ENCODE results near the gene RTN3.
"Not testable (repeated sequence)": the region's sequence is repeated elsewhere in the genome, so short reads cannot be mapped to it uniquely, and the experiment has no call there.

RTN3 gene

DNA sequence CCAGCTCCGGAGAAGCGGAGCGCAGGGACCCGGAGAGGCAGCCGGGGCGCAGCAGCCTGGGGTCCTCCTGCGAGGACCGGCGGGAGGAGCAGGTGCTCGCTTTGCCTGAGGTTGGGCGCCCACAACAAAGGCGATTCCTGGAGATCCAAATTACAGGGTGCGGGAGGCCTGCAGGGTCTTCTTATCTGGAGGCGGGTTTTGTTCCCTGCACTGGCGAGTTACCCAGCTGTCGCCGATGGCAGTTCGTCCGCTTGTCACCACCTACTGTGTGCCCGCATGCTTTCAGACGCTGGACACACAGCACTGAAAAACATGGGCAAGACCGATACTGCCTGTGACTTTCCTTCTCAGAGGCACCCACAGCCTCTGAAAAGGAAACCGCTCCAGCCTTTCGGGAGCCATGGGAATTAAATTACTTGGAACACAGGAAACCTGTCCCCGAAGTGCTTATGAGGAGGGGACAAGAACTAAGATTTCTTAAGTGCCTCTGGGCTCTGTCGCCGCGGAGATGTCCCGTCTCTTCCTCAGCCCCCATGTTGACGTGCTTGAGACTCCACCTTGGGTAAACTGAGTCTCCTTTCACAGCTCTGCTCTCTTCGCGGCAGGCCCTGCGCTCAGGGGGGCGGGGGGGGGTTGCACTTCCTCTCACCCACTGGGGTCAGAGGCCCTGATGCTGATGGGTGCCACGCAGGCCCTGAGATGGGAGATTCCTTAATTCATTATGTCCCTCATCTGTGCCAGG, 88.6 kb downstream of the RTN3 start:
- DNase-seq, result peak; percentile 46

- DNase-seq, result no peak
Measured at GRCh38 chr11:63770763-63771162, 89.5 kb downstream of the RTN3 start.

- not testable (repeated sequence) for DNase-seq
Measured at GRCh38 chr11:63771741-63772318, 90.5 kb downstream of the RTN3 start.

DNA sequence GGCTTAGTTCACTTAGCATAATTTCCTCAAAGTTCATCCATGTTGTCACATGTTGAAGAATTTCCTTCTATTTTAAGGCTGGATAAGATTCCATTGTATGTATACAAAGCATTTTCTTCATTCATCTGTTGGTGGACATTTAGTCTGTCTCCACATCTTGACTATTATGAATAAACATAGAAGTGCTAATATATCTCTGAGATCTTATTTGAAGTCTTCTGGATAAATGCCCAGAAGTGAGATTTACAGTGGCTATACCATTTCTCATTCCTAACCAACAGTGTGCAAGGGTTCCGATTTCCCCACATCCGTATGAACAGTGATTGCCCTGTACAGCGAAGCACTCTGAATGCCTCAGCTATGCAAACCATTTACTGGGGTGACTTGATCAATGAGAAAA, 93.9 kb downstream of the RTN3 start:
- no peak for DNase-seq

DNA sequence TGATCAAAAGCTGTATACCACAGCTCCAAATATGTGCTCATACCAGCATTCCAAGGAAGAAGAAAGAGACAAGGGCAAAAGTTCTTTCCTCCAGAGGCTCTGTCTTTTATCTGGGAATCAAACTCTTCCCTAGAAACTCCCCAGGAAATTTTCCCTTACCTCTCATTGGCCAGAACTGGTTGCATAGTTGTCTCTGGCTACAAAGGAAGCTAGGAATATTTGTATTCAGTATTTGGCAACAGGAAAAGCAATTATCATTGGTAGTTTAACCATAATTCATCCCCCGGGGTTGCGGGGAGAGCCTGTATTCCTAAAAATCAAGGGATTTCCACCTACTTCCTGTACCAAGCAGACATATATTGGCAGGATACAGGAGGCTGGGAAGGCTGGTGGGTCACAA, 97.7 kb downstream of the RTN3 start:
- no peak for DNase-seq

GRCh38 chr11:63782749-63783148, 101.4 kb downstream of the RTN3 start:
- no peak for DNase-seq

DNA sequence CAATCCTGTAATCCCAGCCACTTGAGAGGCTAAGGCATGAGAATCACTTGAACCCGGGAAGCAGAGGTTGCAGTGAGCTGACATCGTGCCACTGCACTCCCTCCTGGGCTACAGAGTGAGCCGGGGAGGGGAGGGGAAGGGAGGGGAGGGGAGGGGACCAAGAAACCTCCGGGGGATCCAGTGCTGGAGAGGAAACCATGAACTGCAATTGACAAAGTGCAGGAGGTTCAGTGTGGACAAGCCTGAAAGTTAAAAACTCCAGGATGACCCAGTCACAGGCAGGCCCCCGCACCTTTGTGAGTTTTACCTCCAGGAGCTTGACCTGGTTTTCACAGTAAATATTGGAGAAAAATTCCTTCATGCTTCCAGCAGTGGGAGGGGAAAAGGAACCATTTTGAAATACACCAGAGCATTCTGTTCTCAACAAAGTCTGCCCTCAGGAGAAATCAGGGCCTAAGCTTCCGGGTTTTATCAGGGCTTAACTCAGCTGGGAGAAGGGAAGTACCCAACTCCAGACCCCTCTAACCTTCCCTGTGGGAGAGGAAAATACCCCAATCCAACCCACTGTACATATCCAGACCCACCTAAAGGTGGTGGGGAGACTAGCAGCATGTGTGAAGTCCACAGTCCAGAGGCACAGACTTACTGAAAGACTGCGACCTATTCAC, 102.8 kb downstream of the RTN3 start:
- DNase-seq, result no peak

DNA sequence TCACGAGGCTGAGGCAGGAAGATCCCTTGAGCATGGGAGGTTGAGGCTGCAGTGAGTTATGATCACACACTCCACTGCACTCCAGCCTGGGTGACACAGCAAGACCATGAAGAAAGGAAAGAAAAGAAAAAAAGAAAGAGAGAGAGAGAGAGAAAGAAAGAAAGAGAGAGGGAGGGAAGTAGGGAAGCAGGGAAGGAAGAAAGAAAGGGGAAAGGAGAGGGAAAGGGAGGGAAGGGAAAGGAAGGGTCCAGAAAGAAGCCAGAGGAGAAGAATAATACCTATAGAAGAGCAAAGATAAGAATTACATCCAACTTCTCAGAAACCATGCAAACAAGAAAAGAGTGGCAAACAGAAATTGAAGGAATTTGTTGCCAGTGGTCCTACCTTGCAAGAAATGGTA, 104.5 kb downstream of the RTN3 start:
- DNase-seq, result no peak

- DNase-seq, result no peak
Measured at GRCh38 chr11:63791495-63792167, 110.3 kb downstream of the RTN3 start.

- DNase-seq, result no peak
Measured at GRCh38 chr11:63793161-63793560, 111.9 kb downstream of the RTN3 start.

DNA sequence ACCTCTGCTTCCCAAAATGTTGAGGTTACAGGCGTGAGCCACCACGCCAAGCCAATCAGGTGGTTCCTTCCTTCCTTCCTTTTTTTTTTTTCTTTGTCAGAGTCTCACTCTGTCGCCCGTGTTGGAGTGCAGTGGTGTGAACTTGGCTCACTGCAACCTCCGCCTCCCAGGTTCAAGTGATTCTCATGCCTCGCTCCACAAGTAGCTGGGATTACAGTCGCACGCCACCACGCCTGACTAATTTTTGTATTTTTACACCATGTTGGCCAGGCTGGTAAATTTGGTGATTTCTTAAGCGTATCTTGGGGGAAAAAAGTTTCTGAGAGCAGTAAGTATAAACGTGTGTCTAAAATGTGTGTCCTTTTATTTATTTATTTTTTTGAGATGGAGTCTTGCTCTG, 113.8 kb downstream of the RTN3 start:
- DNase-seq, result no peak

DNA sequence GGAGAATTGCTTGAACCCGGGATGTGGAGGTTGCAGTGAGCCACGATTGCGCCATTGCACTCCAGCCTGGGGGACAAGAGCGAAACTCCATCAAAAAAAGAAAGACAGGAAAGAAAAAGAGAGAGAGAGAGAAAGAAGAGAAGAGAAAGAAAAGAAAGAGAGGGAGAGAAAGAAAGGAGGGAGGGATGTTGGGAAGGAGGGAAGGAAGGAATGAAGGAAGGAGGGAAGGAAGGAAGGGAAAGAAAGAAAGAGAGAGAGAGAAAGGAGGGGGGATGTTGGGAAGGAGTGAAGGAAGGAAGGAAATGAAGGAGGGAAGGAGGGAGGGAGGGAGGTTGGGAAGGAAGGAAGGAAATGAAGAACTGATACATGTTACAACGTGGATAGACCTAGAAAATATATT, 119.6 kb downstream of the RTN3 start:
- DNase-seq, result no peak

DNA sequence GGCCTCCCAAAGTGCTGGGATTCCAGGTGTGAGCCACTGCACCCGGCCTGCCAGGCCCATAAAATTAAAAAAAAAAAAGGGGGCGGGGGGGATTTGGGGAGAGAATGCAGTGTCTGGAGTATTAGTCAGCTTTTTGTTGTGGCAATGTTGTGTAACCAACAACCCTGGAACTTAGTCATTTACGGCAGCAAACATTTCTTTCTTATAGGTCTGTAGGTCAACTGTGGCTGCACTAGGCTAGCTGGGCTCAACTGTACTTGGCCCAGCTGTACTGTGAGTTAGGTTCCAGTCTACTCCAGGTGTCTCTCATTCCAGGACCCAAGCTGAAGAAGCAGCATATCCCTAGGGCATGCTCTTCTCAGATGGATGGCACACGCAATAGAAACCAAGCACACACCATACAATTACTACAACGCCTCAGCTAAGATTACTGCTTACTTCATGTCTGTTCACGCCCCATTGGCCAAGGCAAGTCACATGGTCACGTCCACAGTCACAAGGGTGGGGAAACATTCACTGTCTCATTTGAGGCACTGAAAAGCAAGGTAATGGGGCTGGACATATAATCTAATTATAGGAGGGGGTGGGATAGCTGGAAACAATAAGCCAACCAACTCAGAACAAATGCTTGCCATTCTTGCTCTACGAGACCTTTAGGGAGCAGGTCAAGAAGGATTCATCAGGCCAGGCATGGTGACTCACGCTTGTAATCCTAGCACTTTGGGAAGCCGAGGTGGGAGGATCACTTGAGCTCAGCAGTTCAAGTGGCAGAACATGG, 121.5 kb downstream of the RTN3 start:
- peak; percentile 69 for DNase-seq

- DNase-seq, result no peak
Measured at GRCh38 chr11:63804259-63804658, 123.0 kb downstream of the RTN3 start.

GRCh38 chr11:63805844-63806415, 124.6 kb downstream of the RTN3 start:
- DNase-seq, result no peak

All from NCI-H82 (cell line).